Amniotic epithelial cell (primary cell): Measurements from ENCODE around the gene HFM1.
"Not testable (repeated sequence)": the region's sequence is repeated elsewhere in the genome, so short reads cannot be mapped to it uniquely, and the experiment has no call there.

Experiments used
- DNase-seq: peaks from one replicate; pipeline ENCODE4 v3.0.0-alpha.2; 2010; ENCODE audit warnings: low read depth

The HFM1 gene, protein sequence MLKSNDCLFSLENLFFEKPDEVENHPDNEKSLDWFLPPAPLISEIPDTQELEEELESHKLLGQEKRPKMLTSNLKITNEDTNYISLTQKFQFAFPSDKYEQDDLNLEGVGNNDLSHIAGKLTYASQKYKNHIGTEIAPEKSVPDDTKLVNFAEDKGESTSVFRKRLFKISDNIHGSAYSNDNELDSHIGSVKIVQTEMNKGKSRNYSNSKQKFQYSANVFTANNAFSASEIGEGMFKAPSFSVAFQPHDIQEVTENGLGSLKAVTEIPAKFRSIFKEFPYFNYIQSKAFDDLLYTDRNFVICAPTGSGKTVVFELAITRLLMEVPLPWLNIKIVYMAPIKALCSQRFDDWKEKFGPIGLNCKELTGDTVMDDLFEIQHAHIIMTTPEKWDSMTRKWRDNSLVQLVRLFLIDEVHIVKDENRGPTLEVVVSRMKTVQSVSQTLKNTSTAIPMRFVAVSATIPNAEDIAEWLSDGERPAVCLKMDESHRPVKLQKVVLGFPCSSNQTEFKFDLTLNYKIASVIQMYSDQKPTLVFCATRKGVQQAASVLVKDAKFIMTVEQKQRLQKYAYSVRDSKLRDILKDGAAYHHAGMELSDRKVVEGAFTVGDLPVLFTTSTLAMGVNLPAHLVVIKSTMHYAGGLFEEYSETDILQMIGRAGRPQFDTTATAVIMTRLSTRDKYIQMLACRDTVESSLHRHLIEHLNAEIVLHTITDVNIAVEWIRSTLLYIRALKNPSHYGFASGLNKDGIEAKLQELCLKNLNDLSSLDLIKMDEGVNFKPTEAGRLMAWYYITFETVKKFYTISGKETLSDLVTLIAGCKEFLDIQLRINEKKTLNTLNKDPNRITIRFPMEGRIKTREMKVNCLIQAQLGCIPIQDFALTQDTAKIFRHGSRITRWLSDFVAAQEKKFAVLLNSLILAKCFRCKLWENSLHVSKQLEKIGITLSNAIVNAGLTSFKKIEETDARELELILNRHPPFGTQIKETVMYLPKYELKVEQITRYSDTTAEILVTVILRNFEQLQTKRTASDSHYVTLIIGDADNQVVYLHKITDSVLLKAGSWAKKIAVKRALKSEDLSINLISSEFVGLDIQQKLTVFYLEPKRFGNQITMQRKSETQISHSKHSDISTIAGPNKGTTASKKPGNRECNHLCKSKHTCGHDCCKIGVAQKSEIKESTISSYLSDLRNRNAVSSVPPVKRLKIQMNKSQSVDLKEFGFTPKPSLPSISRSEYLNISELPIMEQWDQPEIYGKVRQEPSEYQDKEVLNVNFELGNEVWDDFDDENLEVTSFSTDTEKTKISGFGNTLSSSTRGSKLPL (N-terminal part only)

DNA sequence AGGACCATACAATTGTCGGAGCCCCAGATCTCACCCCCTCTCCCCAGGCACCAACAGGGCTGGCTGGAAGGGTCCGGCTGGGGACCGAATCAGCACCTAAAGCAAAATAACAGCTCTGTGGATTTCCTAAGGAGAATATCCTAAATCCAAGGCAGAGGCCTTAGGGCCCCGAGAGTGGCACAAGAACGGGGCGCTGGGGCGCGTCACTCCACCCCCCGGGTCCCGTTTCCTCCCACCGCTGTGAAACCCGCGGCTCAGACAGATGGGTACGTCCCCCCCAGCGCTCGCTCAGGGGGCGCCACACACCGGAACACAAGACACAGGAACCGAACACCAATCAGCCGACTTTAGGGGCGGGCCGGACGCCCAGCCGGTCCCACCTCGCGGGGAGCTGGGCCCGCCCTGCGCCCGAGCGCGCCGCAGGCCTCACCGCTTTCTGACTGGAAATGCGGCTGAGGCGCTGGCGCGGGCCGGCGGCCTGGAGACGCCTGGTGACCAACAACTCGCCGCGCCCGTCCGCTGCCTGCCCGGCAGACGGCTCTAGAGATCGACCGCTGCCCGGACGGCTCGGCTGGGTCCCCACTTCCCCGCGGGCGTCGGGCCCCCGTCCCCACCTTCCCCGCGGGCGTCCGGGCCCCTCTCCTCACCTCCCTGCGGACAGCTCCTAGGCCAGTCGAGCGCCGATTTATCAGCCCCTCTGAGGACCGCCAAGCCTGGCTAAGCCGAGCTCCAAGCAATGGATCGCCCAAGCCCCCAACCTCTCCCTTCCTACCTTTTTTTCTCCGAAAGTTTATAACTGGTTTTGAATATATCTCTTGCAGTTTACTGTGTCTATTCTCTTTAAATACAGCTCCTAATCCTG lies at the start of gene HFM1:
HFM1 (minus strand) TSS at position 687 of the 862 bp plus-strand sequence. CDS start 3,755 bp downstream, outside the sequence.
- DNase-seq: peak; percentile 49

DNA sequence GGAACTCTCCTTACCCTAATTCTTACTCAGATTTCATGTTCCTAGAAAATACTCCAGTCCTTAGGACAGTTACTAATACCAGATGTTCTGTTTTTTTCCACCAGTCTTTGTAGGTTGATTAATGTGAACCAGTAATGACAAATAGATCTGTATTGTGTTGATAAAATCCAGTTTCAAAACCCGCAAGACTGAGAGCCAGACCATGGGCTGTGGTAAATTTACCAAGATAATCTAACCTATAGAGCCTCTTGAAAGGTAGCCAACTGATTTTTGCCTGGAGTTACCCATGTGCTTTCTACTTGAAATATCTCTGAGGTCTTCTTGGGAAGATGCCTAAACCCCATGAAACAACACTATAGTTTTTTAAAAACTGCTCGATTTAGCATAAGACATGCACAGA lies 49.5 kb upstream of the HFM1 start:
- peak; percentile 6 for DNase-seq

DNA sequence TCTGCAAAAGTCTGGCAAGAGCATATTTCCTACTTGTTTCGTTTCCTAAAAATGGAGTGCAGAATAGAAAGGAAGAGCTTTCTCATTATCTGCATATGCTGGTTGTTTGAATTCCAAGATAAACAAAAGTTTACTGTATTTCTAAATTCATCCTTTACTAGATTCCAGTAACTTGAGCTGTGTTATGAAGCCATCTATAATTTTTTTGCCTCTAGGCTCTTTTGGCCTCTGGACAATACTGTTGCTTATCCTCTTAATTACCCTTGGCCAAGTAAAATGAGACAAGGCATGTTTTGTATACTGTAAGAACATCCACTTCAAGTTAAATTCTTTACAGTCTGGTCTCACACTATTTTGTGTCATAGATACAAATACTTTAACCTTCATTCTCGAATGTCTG lies 45.6 kb upstream of the HFM1 start:
- no peak for DNase-seq

DNA sequence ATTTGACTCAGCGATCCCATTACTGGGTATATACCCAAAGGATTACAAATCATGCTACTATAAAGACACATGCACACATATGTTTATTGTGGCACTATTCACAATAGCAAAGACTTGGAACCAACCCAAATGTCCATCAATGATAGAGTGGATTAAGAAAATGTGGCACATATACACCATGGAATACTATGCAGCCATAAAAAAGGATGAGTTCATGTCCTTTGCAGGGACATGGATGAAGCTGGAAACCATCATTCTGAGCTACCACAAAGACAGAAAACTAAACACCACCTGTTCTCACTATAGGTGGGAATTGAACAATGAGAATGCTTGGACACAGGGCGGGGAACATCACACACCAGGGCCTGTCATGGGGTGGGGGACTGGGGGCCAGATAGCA lies 43.1 kb upstream of the HFM1 start:
- DNase-seq: not testable (repeated sequence)

DNA sequence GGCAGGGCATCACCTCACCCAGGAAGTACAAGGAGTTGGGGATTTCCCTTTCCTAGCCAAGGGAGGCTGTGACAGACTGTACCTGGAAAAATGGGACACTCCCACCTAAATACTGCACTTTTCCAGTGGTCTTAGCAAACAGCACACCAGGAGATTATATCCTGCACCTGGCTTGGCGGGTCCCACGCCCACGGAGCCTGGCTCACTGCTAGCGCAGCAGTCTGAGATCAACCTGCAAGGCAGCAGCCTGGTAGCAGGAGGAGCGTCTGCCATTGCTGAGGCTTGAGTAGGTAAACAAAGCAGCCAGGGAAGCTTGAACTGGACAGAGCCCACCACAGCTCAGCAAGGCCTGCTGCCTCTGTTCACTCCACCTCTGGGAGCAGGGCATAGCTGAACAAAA lies 37.3 kb upstream of the HFM1 start:
- not testable (repeated sequence) for DNase-seq

DNA sequence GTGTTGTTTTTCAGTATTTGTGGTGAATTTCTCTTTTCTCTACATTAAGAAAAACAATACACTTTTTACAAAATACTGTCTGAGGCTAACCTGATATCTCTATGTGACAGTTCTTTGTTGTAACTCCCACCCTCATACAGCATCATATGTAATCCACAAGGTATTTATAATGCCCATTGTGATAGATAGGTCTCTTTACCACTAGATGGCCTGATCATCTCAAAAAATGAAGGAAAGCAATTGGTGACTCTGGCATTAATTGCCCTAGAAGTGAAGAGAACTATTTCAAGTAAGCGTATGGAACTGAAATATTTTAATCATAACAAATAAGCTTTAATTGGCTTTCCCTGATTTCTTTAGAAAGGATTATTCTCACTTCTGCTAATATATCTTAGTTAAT lies 36.2 kb upstream of the HFM1 start:
- DNase-seq: peak; percentile 10

DNA sequence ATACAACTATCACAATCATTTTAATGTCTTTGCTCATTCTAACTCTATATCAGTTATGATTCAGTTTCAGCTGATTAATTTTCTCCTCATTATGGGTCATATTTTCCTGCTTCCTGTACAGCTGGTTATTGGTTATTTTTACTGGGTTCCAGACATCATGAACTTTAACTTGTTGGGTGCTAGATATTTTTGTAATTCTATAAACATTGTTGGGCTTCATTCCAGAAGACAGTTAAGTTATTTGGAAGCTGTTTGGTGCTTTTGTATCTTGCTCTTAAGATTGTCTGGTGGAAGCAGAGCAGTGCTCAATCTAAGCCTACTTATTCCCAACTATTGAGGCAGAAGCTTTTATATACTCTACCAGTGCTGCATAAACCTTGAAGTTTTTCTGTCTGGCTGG lies 34.4 kb upstream of the HFM1 start:
- no peak for DNase-seq

DNA sequence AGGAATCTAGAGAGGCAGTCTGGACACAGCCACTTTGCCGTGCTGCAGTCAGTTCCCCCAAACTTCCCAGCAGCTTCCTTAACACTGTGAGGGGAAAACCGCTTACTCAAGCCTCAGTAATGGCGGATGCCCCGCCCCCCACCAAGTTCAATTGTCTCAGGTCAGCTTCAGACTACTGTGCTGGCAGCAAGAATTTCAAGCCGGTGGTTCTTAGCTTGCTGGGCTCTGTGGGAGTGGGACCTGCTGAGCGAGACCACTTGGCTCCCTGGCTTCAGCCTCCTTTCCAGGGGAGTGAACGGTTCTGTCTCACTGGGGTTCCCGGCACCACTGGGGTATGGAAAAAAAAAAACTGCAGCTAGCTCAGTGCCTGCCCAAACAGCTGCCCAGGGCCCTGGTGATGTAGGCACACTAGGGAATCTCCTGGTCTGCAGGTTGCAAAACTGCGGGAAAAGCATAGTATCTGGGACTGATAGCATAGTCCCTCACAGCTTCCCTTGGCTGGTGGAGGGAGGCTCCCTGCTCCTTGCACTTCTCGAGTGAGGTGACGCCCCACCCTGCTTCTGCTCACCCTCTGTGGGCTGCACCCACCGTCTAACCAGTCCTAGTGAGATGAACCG lies 23.7 kb upstream of the HFM1 start:
- DNase-seq: no peak

DNA sequence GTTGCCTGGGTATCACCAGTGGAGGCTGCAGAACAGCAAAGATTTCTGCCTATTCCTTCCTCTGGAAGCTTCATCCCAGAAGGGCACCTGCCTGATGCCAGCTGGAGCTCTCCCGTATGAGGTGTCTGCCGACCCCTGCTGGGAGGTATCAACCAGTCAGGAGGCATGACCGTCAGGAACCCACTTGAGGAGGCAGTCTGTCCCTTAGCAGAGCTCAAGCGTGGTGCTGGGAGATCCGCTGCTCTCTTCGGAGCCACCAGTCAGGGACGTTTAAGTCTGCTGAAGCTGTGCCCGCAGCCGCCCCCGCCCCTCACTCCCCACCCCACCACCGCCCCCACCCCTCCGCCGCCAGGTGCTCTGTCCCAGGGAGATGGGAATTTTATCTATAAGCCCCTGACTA lies 23.1 kb upstream of the HFM1 start:
- no peak for DNase-seq

DNA sequence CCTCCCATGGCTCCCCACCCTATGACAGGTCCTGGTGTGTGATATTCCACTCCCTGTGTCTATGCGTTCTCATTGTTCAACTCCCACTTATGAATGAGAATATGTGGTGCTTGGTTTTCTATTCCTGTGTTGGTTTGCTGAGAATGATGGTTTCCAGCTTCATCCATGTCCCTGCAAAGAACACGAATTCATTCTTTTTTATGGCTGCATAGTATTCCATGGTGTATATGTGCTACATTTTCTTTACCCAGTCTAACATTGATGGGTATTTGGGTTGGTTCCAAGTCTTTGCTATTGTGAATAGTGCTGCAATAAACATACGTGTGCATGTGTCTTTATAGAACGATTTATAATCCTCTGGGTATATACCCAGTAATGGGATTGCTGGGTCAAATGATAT lies 17.9 kb upstream of the HFM1 start:
- not testable (repeated sequence) for DNase-seq

DNA sequence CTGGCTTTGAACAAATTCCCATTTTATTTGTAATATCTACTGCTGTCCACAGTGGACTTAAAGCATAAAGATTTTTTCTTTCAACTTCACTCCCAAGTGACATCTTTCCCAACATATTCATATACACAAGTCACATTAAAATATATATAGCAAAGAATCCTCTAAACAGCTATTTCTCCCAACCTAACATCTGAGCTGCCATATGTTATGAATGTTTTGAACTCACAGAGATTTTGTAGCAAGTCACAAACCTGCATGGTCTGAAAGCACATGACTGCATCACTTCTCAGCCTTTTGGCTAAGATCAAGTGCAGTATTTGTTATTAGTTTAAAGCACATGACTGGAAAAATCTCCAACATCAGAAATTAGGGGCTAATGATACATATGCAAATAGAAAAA lies 7.7 kb upstream of the HFM1 start:
- DNase-seq: no peak

DNA sequence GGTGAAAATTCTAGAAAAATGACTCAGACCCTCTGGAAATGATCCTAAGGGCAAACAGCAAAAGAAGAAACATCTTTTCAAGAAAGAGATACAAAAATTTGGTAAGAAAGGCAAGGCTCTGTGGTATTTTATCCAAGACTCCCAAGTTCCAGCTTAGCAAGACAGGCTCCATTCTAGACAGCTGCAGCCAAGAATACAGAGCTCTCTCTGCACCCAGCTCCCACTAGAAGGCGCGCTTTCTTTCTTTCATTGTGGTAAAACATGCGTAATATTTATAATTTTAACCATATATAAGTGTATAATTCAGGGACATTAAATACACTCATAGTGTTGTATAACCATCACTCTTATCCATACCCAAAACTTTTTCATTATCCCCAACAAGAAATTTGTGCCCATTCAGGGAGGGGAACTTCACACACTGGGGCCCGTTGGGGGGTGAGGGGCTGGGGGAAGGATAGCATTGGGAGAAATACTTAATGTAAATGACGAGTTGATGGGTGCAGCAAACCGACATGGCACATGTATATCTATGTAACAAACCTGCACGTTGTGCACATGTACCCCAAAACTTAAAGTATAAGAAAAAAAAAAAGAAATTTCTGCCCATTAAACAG lies 2.2 kb upstream of the HFM1 start:
- no peak for DNase-seq

DNA sequence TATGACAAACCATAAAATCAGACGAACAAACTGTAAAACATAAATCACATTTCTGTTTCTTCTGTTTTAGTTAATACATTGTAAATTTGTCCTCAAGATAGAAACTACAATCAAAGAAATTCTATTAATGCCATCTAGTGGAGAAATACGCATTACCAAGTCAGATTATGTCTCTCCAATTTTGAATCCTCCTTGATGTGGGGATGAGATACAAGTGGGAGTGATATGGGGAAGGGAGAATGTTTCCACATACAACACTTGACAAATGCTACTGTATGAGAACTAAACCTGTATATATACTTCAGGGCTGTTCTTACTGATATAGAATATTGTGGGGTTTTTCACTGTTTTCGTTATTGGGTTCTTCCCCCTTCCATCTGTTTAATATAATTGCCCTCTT lies 2.6 kb downstream of the HFM1 start:
- peak; percentile 45 for DNase-seq

DNA sequence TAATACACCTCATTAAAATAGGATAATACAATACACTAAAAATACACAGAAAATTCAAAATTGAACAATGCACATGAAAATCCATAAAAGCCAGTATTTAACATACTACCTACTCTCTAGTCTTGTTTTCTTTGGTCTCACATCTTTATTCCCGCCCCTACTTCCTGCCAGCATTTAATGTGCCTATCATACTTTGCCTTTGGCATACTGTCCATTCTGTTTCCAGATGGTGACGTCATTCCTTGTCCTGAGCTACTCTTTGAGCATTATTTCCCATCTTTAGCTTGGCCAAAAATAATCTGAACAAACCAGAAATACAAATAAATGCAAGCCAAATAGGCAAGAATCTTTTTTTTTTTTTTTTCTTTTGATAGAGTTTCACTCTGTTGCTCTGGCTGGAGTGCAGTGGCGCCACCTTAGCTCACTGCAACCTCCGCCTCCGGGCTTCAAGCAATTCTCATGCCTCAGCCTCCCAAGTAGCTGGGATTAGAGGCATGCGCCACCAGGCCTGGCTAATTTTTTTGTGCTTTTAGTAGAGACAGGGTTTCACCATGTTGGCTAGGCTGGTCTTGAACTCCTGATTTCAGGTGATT lies 4.4 kb downstream of the HFM1 start:
- DNase-seq: no peak

DNA sequence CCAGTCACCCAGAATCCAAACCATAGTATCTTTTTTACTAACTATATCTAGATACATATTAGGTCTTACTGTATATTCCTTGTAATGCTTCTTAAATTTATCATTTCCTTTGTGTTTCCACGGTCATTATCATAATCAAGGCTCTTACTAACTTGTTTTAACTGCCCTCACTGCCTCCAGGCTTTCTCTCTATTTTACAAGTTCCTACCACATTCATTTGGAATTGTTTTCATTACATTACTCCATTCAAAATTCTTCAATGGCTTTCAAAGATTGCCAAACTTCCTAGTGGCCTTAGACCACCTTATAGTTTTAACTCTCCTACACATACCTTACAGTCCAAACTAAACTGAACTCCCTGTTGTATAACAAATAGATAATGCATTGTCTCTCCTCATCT lies 6.3 kb downstream of the HFM1 start:
- no peak for DNase-seq

DNA sequence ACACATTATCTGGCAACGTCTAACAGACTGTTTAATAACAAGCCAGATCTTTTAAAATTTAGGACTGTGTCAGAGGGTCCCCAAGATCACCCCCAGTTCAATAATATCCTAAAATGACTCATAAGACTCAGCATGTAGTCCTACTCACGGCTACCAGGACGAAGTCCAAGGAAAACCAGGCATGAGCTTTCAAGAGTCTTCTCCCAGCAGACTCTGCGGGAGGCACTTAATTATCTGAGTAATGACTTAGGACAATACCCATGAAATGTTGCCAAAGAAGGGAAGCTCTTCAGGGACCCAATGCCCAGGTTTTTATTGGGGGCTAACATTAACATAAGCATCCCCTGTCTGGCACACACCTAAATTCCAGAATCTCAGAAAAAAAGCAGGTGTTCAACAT lies 7.0 kb downstream of the HFM1 start:
- DNase-seq: no peak

DNA sequence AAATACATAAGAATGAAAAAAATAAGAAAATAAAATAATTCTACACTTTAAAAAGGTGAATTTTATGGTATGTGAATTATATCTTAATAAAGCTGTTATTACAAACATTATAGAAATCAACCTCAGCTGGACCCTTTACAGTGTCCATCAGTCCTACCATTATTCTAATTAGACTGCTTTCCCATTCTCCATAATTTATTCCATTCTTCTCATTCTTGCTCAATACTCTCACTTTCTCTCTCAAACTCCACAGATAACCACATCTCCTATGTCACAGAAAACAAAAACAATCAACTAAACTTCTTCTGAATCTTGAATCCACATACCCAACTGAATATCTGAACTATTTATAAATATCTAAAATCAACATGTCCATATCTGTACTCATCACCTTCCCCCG lies 11.6 kb downstream of the HFM1 start:
- DNase-seq: no peak

DNA sequence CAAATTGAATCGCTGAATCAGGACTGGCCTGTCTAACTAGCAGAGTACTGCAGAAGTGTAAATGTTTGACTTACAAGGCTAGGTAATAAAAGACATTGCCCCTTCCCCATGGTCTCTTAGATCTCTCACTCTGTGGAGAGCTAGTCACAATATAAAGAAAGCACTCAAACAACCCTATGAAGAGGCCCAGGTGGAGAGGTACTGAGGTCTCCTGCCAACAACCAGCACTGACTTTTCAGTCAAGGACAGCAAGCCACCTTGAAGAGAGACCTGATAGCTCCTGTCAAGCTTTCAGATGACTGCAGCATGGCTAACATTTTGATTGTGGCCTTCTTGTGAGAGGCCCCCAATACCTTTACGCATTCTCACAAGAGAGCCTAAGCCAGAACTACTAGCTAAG lies 18.5 kb downstream of the HFM1 start:
- DNase-seq: no peak

DNA sequence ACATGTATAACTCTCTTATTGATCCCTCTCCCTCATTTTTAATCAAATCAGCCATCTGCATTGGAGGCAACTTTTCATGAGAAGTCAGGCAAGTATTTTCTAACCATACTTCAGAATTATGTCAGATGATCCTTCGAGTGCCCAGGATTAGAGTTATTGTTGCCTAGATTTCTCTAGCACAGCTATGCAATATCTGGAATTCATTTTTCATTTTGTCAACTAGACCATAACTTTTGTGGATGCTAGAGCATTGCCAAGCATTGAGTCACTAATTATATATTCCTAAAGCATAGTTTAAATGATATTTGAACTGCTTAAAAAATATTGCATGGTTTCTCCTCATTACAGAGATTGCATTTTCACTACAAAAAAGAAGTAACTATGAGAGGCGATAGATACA lies 21.2 kb downstream of the HFM1 start:
- peak; percentile 45 for DNase-seq

DNA sequence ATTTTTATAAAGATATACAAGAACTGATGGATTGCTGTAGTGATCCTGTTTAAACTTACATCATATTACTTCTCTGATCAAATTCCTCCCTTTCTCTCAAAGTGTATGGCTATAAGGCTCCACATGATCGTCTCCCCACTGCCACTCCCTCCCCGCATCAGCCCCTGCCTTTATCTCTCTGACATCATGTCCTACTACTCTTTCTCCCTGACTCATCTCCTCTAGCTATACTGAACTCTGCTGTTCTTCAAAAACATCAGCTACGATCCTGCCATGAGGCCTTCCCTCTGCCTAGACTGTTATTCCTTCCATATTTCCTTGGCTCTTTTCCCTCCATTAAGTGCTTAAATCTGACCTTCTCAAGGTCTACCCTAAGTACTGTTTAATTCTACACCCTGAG lies 22.8 kb downstream of the HFM1 start:
- peak; percentile 48 for DNase-seq
